Fibroblast of the conjunctiva (primary cell): Measurements from ENCODE around the gene WDSUB1.

ENCODE experiments used
- DNase-seq: peaks from one replicate; pipeline ENCODE4 v3.0.0-alpha.2; 2010; ENCODE audit warnings: low read depth

Gene WDSUB1

GRCh38 chr2:159285929-159286708 lies at the start of gene WDSUB1:
Gene WDSUB1, minus strand, starts transcription at chr2:159286703. Its CDS starts 3,634 bp downstream, at chr2:159283069.
- no peak for DNase-seq

- peak; percentile 83 for DNase-seq
Observed at GRCh38 chr2:159326569-159327255, 40.2 kb upstream of the WDSUB1 start.

- DNase-seq = no peak
Observed at GRCh38 chr2:159322419-159322818, 35.9 kb upstream of the WDSUB1 start.

- no peak for DNase-seq
Observed at GRCh38 chr2:159317392-159318088, 31.0 kb upstream of the WDSUB1 start.

- no peak for DNase-seq
Observed at GRCh38 chr2:159307942-159308341, 21.4 kb upstream of the WDSUB1 start.

- DNase-seq = no peak
Observed at GRCh38 chr2:159300586-159300985, 14.1 kb upstream of the WDSUB1 start.

GRCh38 chr2:159298967-159299366 lies 12.5 kb upstream of the WDSUB1 start:
- no peak for DNase-seq

GRCh38 chr2:159297042-159297707 lies 10.7 kb upstream of the WDSUB1 start:
- no peak for DNase-seq

GRCh38 chr2:159292157-159292556 lies 5.7 kb upstream of the WDSUB1 start:
- DNase-seq = no peak

- peak; percentile 92 for DNase-seq
Observed at GRCh38 chr2:159290289-159290907, 3.9 kb upstream of the WDSUB1 start.

GRCh38 chr2:159287733-159288132 lies 1.2 kb upstream of the WDSUB1 start:
- DNase-seq = no peak

- peak; percentile 92 for DNase-seq
Observed at GRCh38 chr2:159286709-159287441, 372 bp upstream of the WDSUB1 start.

GRCh38 chr2:159285433-159285832 lies 1.1 kb downstream of the WDSUB1 start:
- no peak for DNase-seq

GRCh38 chr2:159283529-159283928 lies 3.0 kb downstream of the WDSUB1 start:
- DNase-seq = no peak

- no peak for DNase-seq
Observed at GRCh38 chr2:159281002-159281401, 5.5 kb downstream of the WDSUB1 start.

GRCh38 chr2:159279700-159280099 lies 6.8 kb downstream of the WDSUB1 start:
- DNase-seq = no peak

- DNase-seq = no peak
Observed at GRCh38 chr2:159275111-159275510, 11.4 kb downstream of the WDSUB1 start.

- no peak for DNase-seq
Observed at GRCh38 chr2:159272156-159272555, 14.3 kb downstream of the WDSUB1 start.

GRCh38 chr2:159270744-159271379 lies 15.6 kb downstream of the WDSUB1 start:
- DNase-seq = no peak

- DNase-seq = no peak
Observed at GRCh38 chr2:159267921-159268320, 18.6 kb downstream of the WDSUB1 start.

GRCh38 chr2:159266554-159266953 lies 19.9 kb downstream of the WDSUB1 start:
- no peak for DNase-seq
